Thoracic aorta endothelial cell (primary cell): ENCODE measurements around the gene FLT3LG. TPM values are rescaled to one million over a fixed set of nuclear protein-coding genes. Genes with fewer than 3 reads are reported as not detected.

Source experiments
- small RNA-seq: library from RNA; depleted of rRNA; stranded (forward); fragments of <200 nt; gene quantifications from one replicate; pipeline ENCODE3, GENCODE V24; 2012
- total RNA-seq: library from RNA; depleted of rRNA; stranded (reverse); fragments of >200 nt; gene quantifications from 2 replicates; pipeline ENCODE4 v1.2.3, GENCODE V29; 2012

FLT3LG gene, protein sequence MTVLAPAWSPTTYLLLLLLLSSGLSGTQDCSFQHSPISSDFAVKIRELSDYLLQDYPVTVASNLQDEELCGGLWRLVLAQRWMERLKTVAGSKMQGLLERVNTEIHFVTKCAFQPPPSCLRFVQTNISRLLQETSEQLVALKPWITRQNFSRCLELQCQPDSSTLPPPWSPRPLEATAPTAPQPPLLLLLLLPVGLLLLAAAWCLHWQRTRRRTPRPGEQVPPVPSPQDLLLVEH
- total RNA-seq: 2.4 and 3.1 TPM in 2 replicates

GRCh38 chr19:49473868-49474541 lies at the start of gene FLT3LG:
TSS of gene FLT3LG (plus strand) at chr19:49474215. CDS start at chr19:49474640, 425 bp downstream.

DNA sequence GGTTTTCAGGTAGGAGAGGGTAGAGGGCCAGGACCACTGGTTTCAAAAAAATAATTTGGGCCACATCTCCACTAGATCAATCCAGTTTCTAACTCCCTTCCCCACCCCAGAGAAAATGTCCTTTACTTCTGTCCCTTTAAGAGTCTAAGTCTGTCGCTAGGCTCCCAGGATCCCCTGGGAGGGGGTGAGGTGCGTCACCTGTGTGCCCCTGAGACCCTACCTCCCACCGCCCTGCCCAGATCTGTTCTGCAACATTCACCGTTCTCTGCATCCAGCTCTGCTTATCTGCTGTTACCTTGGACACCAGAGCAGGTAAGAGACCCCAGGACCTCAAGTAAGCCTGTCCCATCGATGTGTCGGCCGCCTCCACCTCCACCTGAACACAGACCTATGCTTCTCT lies 48.8 kb upstream of the FLT3LG start, which contains the start of gene GFY:
Gene GFY (plus strand): TSS at position 211 of the 400 bp plus-strand sequence. CDS start 1,043 bp downstream, outside the sequence.

DNA sequence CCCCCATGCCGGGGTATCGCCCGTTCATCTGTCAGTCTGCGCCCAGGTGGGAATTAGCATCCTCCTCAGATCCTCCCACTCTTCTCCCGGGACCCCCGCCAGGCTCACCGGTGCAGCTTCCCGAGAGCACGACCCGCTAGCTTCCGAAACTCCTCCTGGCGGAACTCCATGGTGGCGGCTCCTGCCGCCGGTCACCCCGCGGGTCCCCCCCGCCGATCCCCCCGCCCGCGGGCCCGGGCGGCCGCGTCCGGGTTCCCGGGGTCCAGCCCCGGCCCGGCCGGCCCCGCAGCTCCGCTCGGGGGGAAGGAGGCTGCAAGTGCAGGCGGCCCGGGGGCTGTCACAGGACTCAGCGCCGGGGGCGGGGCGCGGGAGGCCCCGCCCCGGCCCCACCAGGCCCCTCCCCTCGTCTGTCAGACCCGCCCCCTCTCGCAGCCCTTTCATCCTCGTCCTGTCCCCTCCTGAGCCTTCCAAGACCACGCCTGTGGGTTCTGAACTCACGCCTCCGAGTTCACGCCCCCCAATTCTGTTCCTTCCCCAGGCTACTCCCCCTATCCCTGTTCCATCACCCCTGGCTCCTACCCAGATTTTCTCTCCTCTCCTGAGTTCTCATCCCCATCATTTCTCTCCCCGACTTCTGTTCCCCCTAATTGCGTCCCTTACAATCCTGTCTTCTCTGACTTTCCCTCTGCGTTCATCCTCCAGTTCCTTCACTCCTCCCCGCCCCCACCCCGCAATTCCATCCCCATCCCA lies 32.6 kb upstream of the FLT3LG start, which contains the start of gene SLC17A7:
Gene SLC17A7 (minus strand): TSS at position 318 of the 750 bp plus-strand sequence. CDS start 148 bp downstream, at position 170.

DNA sequence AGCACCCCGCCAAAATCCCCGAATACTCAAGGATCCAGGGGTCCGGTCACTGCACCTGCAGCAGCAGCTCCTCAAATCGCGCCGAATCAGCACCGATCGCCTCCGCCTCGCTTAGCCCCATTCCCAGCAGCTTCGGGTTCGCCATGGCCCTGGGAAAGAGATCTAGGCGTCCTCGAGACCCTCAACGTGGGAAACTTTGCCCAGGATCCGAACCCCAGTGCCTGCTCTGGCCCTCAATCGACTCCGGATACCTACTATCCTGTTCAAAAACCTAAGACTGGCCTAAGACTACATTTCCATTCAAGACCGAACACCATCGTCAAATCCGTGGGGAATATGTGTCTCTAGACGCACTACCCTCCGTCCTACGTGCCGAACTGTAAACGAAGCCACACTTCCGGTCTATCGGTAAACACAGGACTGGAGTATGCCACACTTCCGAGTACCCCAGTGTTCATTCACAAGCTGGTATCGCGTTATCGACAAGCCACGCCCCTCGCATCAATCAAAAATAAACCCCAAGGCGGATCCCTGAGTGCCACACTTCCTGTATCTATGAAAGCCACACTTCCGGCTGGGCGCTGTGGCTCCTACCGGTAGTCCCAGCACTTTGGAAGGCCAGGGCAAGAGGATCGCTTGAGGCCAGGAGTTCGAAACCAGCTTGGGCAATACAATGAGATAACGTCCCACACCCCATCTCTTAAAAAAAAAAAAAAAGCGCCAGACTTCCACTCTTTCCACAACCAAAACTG lies 22.4 kb upstream of the FLT3LG start, which contains the start of gene PIH1D1:
Gene PIH1D1 (minus strand): TSS at position 385 of the 752 bp plus-strand sequence. CDS start 240 bp downstream, at position 145.

DNA sequence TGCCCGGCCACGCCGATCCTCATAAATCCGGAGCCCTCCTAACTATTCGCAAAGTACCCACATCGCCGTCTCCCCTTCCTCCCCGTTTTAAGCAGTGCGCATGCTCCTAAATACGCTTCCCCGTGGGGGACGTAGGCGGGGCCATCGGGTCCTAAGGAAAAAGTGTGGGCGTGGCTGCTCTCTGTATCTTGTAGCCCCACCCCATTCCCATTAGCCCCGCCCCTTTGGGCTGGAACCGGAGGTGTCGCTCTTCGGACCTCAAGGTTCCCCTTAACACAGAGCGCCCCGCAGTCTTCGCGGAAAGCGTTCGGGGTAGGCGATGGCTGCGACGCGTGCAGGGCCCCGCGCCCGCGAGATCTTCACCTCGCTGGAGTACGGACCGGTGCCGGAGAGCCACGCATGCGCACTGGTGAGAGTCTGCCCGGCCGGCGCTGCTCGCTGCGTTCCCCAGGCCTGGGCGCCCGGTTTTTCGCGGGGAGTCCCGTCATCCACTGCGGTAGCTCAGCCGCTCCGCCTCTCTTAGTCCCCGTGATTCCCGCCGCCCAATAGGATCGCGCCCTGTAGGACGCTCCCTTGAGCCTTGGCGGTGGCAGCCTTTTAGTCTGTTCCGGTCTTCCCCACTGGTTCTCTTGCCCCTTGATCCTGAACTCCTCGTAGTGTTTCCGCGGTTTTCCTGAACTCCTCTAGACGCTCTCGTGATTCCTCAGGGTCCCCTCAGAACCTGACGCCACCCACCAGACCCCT lies 20.8 kb upstream of the FLT3LG start, which contains the start of gene ALDH16A1:
Gene ALDH16A1 (plus strand): TSS at position 213 of the 744 bp plus-strand sequence. CDS start 107 bp downstream, at position 320.

GRCh38 chr19:49487277-49488045 lies 13.4 kb downstream of the FLT3LG start, which contains the start of gene RPL13A:
TSS of gene RPL13A (plus strand) at chr19:49487608. CDS start at chr19:49487630, 22 bp downstream.

Small RNAs within 50 kb of the gene (small RNA-seq; reads per million reads assigned to genes)
- not detected for gene COX6CP7
- gene MIR150: 6.7 reads per million, percentile 87 among the genes with 10 or more reads in this experiment
- gene SNORD32A: not detected
- gene SNORD33: not detected
- gene SNORD34: not detected
- not detected for gene SNORD35A
- gene SNORD35B: not detected

Other genes starting within 250 kb of the FLT3LG start
- 0.65 and 1.3 TPM in 2 replicates for gene SLC6A16, start 149.0 kb upstream of the FLT3LG start, total RNA-seq
- gene CD37, start 138.8 kb upstream of the FLT3LG start, total RNA-seq: not detected in 2 replicates
- gene TEAD2, start 111.8 kb upstream of the FLT3LG start, total RNA-seq: 59.0 and 74.2 TPM in 2 replicates
- not detected in 2 replicates for gene DKKL1, start 110.3 kb upstream of the FLT3LG start, total RNA-seq
- not detected in 2 replicates for gene KASH5, start 86.0 kb upstream of the FLT3LG start, total RNA-seq
- gene PTH2, start 50.8 kb upstream of the FLT3LG start, total RNA-seq: not detected in 2 replicates
- not detected in 2 replicates for gene GFY, start 48.8 kb upstream of the FLT3LG start, total RNA-seq
- under 0.01 TPM in 1 of 2 replicates, not detected in the other for gene SLC17A7, start 32.7 kb upstream of the FLT3LG start, total RNA-seq
- gene PIH1D1, start 22.4 kb upstream of the FLT3LG start, total RNA-seq: 51.5 and 111 TPM in 2 replicates
- 28.9 and 34.8 TPM in 2 replicates for gene ALDH16A1, start 21.0 kb upstream of the FLT3LG start, total RNA-seq
- 1,873 and 2,063 TPM in 2 replicates for gene RPL13A, start 13.4 kb downstream of the FLT3LG start, total RNA-seq
- gene RPS11, start 22.2 kb downstream of the FLT3LG start, total RNA-seq: 2,409 and 3,161 TPM in 2 replicates
- gene FCGRT, start 38.4 kb downstream of the FLT3LG start, total RNA-seq: 44.5 and 54.9 TPM in 2 replicates
- 119 and 136 TPM in 2 replicates for gene RCN3, start 53.8 kb downstream of the FLT3LG start, total RNA-seq
- gene NOSIP, start 106.3 kb downstream of the FLT3LG start, total RNA-seq: 69.1 and 78.6 TPM in 2 replicates
- 1.9 and 3.1 TPM in 2 replicates for gene PRRG2, start 107.1 kb downstream of the FLT3LG start, total RNA-seq
- gene PRR12, start 117.0 kb downstream of the FLT3LG start, total RNA-seq: 5.7 and 6.7 TPM in 2 replicates
- 32.8 and 34.7 TPM in 2 replicates for gene RRAS, start 165.9 kb downstream of the FLT3LG start, total RNA-seq
- gene SCAF1, start 168.0 kb downstream of the FLT3LG start, total RNA-seq: 24.9 and 26.7 TPM in 2 replicates
- 41.1 and 41.2 TPM in 2 replicates for gene IRF3, start 191.6 kb downstream of the FLT3LG start, total RNA-seq
- gene BCL2L12, start 191.7 kb downstream of the FLT3LG start, total RNA-seq: 11.2 and 14.4 TPM in 2 replicates
- 221 and 270 TPM in 2 replicates for gene PRMT1, start 203.1 kb downstream of the FLT3LG start, total RNA-seq
- 0.72 and 0.80 TPM in 2 replicates for gene ADM5, start 215.4 kb downstream of the FLT3LG start, total RNA-seq
- 7.5 and 13.3 TPM in 2 replicates for gene CPT1C, start 216.9 kb downstream of the FLT3LG start, total RNA-seq